IPS-NIHi7 (cell line): ENCODE data around the gene IRAK3.
"Not testable (repeated sequence)": the region's sequence is repeated elsewhere in the genome, so short reads cannot be mapped to it uniquely, and the experiment has no call there.

Experiments
- DNase-seq: peaks from one replicate; pipeline ENCODE4 v3.0.0; 2012; ENCODE audit warnings: mixed read lengths; ENCODE audit errors: extremely low spot score

IRAK3 gene

GRCh38 chr12:66210840-66211239 is 21.8 kb downstream of the IRAK3 start:
- no peak for DNase-seq

- DNase-seq: not testable (repeated sequence)
Observed at GRCh38 chr12:66211573-66211972, 22.6 kb downstream of the IRAK3 start.

GRCh38 chr12:66213011-66213410 is 24.0 kb downstream of the IRAK3 start:
- DNase-seq: not testable (repeated sequence)

GRCh38 chr12:66217342-66217917 is 28.4 kb downstream of the IRAK3 start:
- no peak for DNase-seq

GRCh38 chr12:66228462-66228861 is 39.4 kb downstream of the IRAK3 start:
- no peak for DNase-seq

- DNase-seq: no peak
Observed at GRCh38 chr12:66232263-66232662, 43.2 kb downstream of the IRAK3 start.

- not testable (repeated sequence) for DNase-seq
Observed at GRCh38 chr12:66234037-66234693, 45.2 kb downstream of the IRAK3 start.

GRCh38 chr12:66234773-66235625 is 46.0 kb downstream of the IRAK3 start:
- DNase-seq: peak; percentile 73

GRCh38 chr12:66235626-66236281 is 46.7 kb downstream of the IRAK3 start:
- DNase-seq: no peak

- not testable (repeated sequence) for DNase-seq
Observed at GRCh38 chr12:66236282-66236675, 47.3 kb downstream of the IRAK3 start.

- no peak for DNase-seq
Observed at GRCh38 chr12:66236969-66237368, 48.0 kb downstream of the IRAK3 start.

GRCh38 chr12:66237505-66238175 is 48.6 kb downstream of the IRAK3 start:
- no peak for DNase-seq

- DNase-seq: peak; percentile 33
Observed at GRCh38 chr12:66239295-66239694, 50.3 kb downstream of the IRAK3 start.

- DNase-seq: no peak
Observed at GRCh38 chr12:66240096-66240820, 51.2 kb downstream of the IRAK3 start.

GRCh38 chr12:66241061-66242043 is 52.3 kb downstream of the IRAK3 start:
- no peak for DNase-seq

- DNase-seq: no peak
Observed at GRCh38 chr12:66242311-66242710, 53.3 kb downstream of the IRAK3 start.

GRCh38 chr12:66243911-66244310 is 54.9 kb downstream of the IRAK3 start:
- DNase-seq: no peak

GRCh38 chr12:66244446-66244845 is 55.4 kb downstream of the IRAK3 start:
- no peak for DNase-seq

- DNase-seq: no peak
Observed at GRCh38 chr12:66247741-66248140, 58.7 kb downstream of the IRAK3 start.

GRCh38 chr12:66251049-66251448 is 62.0 kb downstream of the IRAK3 start:
- no peak for DNase-seq
